ENCODE measurements around the gene CHST9.

CHST9 gene

GRCh38 chr18:26925313-26925712 lies 259.8 kb downstream of the CHST9 start:
- DNase-seq, result no peak

DNA sequence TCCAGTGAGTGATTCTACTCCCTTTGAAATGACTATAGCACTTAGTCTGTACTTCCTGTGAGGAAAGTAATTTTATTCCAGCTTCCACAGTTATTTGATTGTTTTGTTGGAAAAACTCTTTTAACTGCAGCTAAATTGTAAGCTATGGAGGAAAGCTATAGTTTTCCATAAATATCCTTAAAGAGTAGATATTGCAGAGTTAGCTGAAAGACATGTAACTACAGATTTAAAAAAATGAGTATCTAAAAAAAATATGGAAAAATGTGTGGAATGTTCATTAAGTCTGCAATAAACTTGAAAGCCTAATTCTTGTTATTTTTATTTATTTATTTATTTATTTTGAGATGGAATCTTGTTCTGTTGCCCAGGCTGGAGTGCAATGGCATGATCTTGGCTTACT lies 262.8 kb downstream of the CHST9 start:
- no peak for DNase-seq

DNA sequence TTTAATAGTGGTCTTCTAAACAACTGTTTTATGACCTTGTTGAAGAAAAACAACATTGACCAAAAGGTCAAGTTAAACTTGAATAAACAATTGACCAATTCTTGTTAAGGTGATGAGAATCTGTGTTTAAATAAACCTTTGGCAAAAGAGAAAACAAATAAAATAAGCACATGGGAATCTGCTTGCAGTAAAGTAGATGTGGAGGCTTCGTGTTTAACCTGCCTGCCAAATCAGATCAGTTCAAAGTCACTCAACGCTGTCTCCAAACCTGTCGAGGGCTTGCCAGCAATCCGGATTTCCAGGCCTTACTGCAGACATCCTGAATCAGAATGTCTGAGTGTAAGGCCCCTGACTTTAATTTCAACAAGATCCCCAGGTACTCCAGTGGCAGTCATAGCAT lies 264.5 kb downstream of the CHST9 start:
- no peak for DNase-seq

DNA sequence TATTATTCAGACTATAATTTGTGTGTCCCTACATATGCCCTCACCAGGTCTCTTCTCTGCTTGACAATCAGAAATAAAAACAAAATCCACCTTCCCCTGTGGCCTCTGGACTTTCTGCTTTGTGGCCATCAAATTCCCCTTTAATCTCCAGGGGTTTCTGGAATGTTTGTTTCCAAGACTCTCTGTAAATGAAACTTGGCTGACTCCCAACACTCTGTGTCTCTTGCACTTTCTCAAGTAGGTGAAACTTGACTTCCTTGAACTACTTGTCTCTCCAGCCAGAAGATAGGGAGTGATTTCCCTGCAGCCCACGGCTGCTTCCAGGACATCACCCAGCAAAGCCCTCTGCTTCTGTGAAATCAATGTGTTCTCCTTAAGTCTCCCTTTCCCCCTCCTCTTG lies 265.5 kb downstream of the CHST9 start:
- no peak for DNase-seq

GRCh38 chr18:26919201-26919600 lies 265.9 kb downstream of the CHST9 start:
- DNase-seq, result no peak

GRCh38 chr18:26911840-26912239 lies 273.3 kb downstream of the CHST9 start:
- DNase-seq, result no peak

DNA sequence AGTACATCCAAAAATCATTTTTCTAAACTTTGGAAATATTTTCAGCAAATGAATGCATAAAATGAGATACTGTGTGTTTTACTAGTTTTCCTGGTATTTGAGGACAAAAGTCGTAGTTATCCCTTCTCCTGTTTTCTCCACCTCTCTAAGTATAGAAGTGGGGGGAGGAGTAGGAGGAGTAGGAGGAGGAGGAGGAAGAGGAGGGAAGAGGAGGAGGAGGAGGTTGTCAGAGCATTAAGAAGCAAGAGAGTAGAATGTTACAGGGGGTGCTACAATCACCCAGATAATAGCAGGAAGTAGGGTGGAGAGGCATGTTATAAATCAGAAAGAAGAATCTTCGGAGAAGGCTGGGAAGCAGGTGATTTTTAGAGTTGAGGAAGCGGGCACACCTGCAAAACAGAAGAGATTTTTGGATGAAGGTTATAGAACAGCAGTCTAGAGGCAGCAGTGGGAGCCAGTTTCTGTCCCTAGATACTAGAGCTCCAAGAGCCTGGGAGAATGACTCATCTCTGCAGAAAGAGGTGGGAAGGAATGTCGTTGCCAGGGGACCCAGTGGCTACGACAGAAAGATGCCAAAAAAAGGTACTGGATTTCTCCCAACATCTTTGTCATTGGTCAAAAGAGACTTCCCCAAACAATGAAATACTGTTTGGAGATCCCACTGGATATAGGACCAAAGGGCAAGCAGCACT lies 275.4 kb downstream of the CHST9 start:
- DNase-seq, result no peak

DNA sequence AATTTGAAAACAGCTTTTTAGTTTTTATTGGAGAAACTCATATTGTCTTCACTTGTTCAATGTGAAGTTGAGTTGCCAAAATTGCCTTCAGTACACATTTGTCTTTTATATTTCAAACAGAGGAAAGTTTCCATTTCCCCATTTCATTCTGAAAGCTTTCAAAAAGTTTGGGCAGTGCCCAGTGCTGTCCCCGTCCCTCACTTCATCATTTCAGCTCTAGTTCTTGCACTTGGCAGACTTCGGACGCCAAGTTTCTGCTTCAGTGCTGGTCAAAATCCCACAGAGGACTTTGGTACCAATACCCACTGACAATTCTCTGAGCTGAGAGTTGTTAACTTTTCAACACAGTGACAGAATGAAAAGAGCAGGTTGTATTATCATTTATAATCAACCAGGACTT lies 276.2 kb downstream of the CHST9 start:
- no peak for DNase-seq

DNA sequence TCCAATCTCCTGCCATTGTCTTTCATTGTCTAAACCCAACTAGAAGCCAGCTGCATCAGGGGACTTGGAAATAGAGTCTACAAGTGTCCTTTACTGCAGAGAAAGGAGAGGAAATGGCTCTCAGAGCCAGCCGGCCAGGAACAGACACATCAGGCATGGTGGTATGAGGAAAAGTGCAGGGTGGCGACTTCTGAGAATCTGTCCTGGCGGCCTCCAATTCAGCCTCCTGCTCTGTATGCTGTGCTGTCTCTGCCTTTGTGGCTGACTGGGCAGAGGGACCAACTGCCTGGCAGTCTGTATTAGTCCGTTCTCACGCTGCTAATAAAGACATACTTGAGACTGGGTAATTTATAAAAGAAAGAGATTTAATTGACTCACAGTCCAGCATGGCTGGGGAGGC lies 282.8 kb downstream of the CHST9 start:
- DNase-seq, result no peak

DNA sequence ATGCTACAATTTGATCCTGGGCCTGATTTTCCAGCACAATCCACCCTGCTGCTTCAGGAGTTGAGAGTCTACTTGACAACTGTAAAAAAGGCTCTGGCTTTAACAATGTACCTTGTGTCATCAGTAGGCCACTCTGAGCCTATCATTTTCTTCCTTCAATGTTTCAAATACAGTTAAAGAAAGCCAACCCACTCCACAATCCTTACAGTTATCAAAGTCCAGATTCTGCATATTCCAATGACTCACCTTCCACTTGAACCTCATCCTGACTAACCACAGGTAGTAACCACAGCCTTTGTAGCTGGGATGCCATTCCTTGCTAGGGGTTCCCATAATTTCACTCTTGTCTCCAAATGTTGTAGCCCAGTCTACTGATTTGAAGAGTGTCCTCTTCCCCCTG lies 284.1 kb downstream of the CHST9 start:
- no peak for DNase-seq

DNA sequence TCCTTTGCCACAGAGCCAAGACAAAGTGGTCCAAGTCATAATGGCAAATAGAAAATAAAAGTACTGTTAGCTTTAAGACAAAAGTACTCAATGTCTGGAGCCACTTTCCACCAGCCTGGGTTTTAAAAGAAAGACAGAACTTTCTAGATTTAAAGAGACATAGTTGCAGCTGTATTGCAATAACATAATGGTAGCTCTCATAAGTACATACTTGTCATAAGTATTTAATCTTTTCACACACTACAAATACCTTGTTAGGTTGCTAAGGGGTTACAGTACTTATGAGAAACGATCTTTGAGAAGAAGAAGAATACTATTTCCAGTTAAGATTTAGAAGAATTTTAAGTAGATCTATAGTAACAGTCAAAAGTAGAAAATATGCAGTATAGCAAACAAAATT lies 290.7 kb downstream of the CHST9 start:
- DNase-seq, result no peak

- no peak for DNase-seq
Observed at GRCh38 chr18:26893996-26894395, 291.1 kb downstream of the CHST9 start.

GRCh38 chr18:26888259-26888658 lies 296.8 kb downstream of the CHST9 start:
- no peak for DNase-seq

GRCh38 chr18:26875040-26875654 lies 310.0 kb downstream of the CHST9 start:
- no peak for DNase-seq

DNA sequence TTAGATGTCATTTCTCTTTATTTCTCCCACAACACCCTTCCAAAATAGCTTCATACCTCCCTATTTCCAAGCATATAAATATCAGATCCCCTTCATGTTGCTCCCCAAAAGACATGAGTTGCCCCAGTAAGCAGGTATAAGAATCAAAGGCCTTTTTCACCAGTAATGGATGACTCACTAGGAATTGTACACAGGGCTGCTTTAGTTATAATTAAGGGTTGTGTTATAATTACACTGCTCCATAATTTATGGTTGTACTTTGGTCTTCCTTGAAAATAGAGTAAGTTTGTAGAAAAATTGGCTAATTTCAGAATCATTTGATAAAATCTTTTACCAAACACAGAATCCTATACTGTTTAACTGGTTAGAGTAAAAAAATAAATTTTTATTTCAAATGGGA lies 310.8 kb downstream of the CHST9 start:
- no peak for DNase-seq

DNA sequence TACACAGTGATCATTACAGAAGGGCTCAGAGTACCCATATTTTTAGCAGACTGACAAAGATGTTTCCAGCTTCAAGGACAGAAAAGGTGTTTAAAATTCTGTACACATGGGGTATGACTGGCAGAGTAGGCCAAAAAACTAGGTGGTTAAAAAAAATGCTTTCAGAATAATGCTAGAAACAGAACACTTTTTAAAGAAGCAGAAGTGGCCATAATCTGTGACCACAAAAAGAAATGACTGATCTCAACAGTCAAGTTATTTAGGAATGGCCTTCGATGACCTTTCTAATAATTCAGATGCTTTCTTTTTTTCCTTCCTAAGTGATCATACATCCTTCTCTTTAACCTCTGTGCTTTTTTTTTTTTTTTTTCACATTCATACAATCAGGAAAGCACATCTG lies 315.5 kb downstream of the CHST9 start:
- DNase-seq, result no peak

DNA sequence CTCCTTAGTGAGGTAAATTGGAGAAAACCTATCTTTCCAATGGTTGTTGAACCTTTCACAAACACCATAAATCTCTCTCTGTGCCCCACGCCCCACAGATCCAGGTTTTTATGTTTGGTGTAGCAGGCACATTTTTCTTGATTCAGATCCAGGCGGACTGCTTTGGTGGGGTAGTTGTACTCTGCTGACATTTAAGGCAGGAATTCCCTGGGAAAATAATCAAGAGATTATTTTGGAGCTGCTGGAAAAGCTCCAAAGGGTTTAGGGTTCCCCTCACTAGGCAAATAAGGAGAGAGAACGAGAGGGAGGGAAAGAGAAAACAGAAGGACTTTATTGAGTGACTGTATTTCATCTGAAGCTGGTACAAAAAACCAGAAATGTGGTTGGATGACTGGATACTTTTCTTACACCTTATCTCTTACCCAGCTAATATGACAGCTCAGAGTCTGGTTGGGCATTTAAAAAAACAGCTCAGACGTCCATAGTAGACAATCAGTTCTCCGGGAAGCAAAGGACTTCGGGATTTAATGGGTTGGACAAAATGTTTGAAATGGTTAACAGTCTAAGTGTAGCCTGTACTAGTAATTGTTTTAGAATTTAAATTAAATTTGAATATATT lies 316.0 kb downstream of the CHST9 start:
- no peak for DNase-seq

- no peak for DNase-seq
Observed at GRCh38 chr18:26867471-26867870, 317.6 kb downstream of the CHST9 start.

GRCh38 chr18:26865557-26865956 lies 319.6 kb downstream of the CHST9 start, which contains the start of gene AQP4:
TSS of gene AQP4 (minus strand) at chr18:26865707. CDS start at chr18:26865689, 18 bp downstream.
- no peak for DNase-seq

GRCh38 chr18:26864658-26865057 lies 320.4 kb downstream of the CHST9 start:
- DNase-seq, result no peak

DNA sequence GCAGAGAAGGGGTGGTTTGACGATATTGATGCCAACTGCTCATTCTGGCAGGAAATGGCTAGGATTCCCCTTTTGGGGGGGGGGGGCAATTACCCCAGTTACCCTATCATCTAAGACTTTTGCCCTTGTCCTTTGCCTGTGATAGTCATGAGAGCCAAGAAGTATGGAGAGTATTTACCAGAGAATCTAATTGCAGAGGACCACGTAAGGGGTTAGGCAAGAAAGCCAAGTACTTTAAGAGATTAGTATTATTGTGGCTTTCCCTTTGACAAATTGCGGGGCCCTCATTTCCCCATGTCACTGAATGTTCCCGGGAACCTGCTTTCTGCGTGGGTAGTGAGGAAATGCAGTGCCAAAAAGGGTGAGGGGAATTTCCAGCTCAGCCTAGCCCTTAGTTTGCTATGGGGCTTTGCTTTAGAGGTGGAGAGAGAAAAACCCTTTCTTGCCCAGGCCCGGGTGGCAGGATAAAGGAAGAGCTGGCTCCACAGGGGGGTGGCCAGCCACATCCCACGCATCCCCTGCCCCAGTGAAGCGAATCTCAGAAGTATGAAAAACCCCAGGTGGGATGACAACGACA lies 321.1 kb downstream of the CHST9 start:
- no peak for DNase-seq

DNA sequence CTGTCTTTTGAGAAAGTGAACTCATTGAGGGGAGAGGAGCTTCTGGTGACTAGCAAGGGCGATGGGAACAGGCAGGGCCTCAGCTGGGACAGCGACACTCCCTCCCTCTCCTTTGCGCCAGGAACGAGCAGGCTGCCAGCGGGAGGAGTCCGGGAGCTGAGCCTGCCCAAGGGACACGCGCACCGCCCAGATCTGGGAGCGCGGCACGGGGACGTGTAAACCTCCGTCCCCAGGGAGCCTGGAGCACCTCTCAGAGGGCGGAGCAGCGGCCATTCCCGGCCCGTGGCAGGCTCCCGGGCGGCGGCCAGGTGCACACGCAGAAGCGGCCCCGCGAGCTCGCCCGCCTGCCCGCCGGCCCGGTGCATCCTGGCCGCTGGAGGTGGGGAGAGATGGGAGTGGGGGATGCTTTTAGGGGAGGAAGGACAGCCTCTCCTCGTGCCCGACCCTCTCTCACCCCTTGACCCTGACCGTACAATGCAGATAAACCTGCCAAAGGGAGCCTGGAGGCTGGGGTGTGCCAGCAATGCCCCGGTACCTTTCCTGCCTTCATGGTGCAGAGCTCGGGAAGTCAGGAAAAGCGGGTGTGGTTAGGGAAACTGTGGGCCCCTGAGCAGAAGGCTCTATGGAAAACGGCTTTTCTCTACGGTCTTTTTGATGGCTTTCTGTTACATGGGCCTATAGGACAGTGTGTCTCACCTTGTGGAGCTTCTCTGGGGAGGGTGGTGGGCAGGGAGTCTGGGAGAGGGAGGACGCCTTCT lies 321.8 kb downstream of the CHST9 start:
- no peak for DNase-seq

- DNase-seq, result no peak
Observed at GRCh38 chr18:26862084-26862483, 323.0 kb downstream of the CHST9 start.

Measured in activated CD4-positive, alpha-beta T cell treated with anti-CD3 and anti-CD28 coated beads, Interleukin-2, amount 50 U/mL, for 1 hour (primary cell).